ENCODE measurements around the gene STK39. TPM values are rescaled to one million over a fixed set of nuclear protein-coding genes. Genes with fewer than 3 reads are reported as not detected.

Gene STK39
- polyA plus RNA-seq, 1 donor from 2014 or later: 9.5 TPM

- no peak for TF ChIP-seq CTCF (IDR thresholded peaks at IDR 0.05; ENCODE audit: poor library complexity, severe bottlenecking)
- TF ChIP-seq TAF1 (IDR thresholded peaks at IDR 0.05; ENCODE audit: low read depth): no peak
- no peak for TF ChIP-seq EP300 (conservative IDR thresholded peaks at IDR 0.05; ENCODE audit: poor library complexity, severe bottlenecking)
- TF ChIP-seq EZH2 (IDR thresholded peaks at IDR 0.05; ENCODE audit: borderline replicate concordance, insufficient read depth, low read length, poor library complexity, severe bottlenecking): no peak
- no peak for TF ChIP-seq MXI1 (conservative IDR thresholded peaks at IDR 0.05; ENCODE audit: poor library complexity, severe bottlenecking)
- no peak for TF ChIP-seq POLR2AphosphoS5 (IDR thresholded peaks at IDR 0.05)
- no peak for TF ChIP-seq RAD21 (conservative IDR thresholded peaks at IDR 0.05)
- TF ChIP-seq, protein P1, sequence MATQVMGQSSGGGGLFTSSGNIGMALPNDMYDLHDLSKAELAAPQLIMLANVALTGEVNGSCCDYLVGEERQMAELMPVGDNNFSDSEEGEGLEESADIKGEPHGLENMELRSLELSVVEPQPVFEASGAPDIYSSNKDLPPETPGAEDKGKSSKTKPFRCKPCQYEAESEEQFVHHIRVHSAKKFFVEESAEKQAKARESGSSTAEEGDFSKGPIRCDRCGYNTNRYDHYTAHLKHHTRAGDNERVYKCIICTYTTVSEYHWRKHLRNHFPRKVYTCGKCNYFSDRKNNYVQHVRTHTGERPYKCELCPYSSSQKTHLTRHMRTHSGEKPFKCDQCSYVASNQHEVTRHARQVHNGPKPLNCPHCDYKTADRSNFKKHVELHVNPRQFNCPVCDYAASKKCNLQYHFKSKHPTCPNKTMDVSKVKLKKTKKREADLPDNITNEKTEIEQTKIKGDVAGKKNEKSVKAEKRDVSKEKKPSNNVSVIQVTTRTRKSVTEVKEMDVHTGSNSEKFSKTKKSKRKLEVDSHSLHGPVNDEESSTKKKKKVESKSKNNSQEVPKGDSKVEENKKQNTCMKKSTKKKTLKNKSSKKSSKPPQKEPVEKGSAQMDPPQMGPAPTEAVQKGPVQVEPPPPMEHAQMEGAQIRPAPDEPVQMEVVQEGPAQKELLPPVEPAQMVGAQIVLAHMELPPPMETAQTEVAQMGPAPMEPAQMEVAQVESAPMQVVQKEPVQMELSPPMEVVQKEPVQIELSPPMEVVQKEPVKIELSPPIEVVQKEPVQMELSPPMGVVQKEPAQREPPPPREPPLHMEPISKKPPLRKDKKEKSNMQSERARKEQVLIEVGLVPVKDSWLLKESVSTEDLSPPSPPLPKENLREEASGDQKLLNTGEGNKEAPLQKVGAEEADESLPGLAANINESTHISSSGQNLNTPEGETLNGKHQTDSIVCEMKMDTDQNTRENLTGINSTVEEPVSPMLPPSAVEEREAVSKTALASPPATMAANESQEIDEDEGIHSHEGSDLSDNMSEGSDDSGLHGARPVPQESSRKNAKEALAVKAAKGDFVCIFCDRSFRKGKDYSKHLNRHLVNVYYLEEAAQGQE (IDR thresholded peaks at IDR 0.05; ENCODE audit: borderline replicate concordance): no peak
- TF ChIP-seq SMC3 (conservative IDR thresholded peaks at IDR 0.05; ENCODE audit: poor library complexity): no peak
- Histone ChIP-seq H3K9ac (ENCODE audit: low read length) (no peak overlapping the region), H3K9me3 (ENCODE audit: low read length) (no peaks in the 10 kb centered on the region), H3K9me2 (ENCODE audit: insufficient read depth, low read length) (no peaks in the 10 kb centered on the region), H3K27ac (ENCODE audit: low read length) (no peak overlapping the region), H4K20me1 (ENCODE audit: insufficient read depth) (no peaks in the 10 kb centered on the region), H3K4me2 (ENCODE audit: low read length) (no peak overlapping the region), H3K27me3 (ENCODE audit: insufficient read depth, low read depth, low read length) (no peaks in the 10 kb centered on the region), H2AFZ (ENCODE audit: low read depth, low read length) (no peak overlapping the region), H3K79me2 (replicated peaks; ENCODE audit: insufficient read depth, low read length) (no peaks in the 10 kb centered on the region), H3K36me3 (ENCODE audit: insufficient read depth, low read length) (no peaks in the 10 kb centered on the region), H3K4me3 (ENCODE audit: low read length) (no peak overlapping the region), H3F3A (ENCODE audit: insufficient read depth, low read length, poor library complexity, severe bottlenecking) (no peaks in the 10 kb centered on the region)
Measured at GRCh38 chr2:167908786-167909185, 338.6 kb downstream of the STK39 start.

GRCh38 chr2:167905668-167906067 lies 341.7 kb downstream of the STK39 start:
- Histone ChIP-seq H3K79me2 (replicated peaks; ENCODE audit: insufficient read depth, low read length) (no peaks in the 10 kb centered on the region), H3K9ac (ENCODE audit: low read length) (no peak overlapping the region), H3K9me3 (ENCODE audit: low read length) (no peaks in the 10 kb centered on the region), H3K27me3 (ENCODE audit: insufficient read depth, low read depth, low read length) (no peaks in the 10 kb centered on the region), H3K27ac (ENCODE audit: low read length) (no peak overlapping the region), H3K4me3 (ENCODE audit: low read length) (no peak overlapping the region), H3K36me3 (ENCODE audit: insufficient read depth, low read length) (no peaks in the 10 kb centered on the region), H3F3A (ENCODE audit: insufficient read depth, low read length, poor library complexity, severe bottlenecking) (no peaks in the 10 kb centered on the region), H3K4me2 (ENCODE audit: low read length) (no peak overlapping the region), H4K20me1 (ENCODE audit: insufficient read depth) (no peaks in the 10 kb centered on the region), H2AFZ (ENCODE audit: low read depth, low read length) (no peak overlapping the region), H3K9me2 (ENCODE audit: insufficient read depth, low read length) (no peaks in the 10 kb centered on the region)
- TF ChIP-seq RAD21 (conservative IDR thresholded peaks at IDR 0.05) (no peak), MXI1 (conservative IDR thresholded peaks at IDR 0.05; ENCODE audit: poor library complexity, severe bottlenecking) (no peak), CTCF (IDR thresholded peaks at IDR 0.05; ENCODE audit: poor library complexity, severe bottlenecking) (no peak), SMC3 (conservative IDR thresholded peaks at IDR 0.05; ENCODE audit: poor library complexity) (no peak), EP300 (conservative IDR thresholded peaks at IDR 0.05; ENCODE audit: poor library complexity, severe bottlenecking) (no peak), EZH2 (IDR thresholded peaks at IDR 0.05; ENCODE audit: borderline replicate concordance, insufficient read depth, low read length, poor library complexity, severe bottlenecking) (no peak), TAF1 (IDR thresholded peaks at IDR 0.05; ENCODE audit: low read depth) (no peak), POLR2AphosphoS5 (IDR thresholded peaks at IDR 0.05) (no peak)
- TF ChIP-seq, protein P1 (IDR thresholded peaks at IDR 0.05; ENCODE audit: borderline replicate concordance): no peak
